ENCODE measurements around the gene DNAH9. TPM values are rescaled to one million over a fixed set of nuclear protein-coding genes. Genes with fewer than 3 reads are reported as not detected.

Gene DNAH9
- total RNA-seq, 4 donors from 2014 or later: 0.41 to 1.9 (median 0.79) TPM; not detected in 1

GRCh38 chr17:11986942-11987329 is 388.7 kb downstream of the DNAH9 start:
- in situ Hi-C loops (cut with MboI; ENCODE audit: low pct_ligation_motif_present in 1 of 4, low pct_unique_long_range_greater_than_20kb in 1 of 4, low sequenced_read_pairs in 3 of 4) (loop anchor here in 1 of 4 donors (25.0 kb wide), 1 partner anchor 100 kb away; no protein-coding TSS in a partner anchor), intact Hi-C loops (cut with DNase I; ENCODE audit: low total_unique reads) (no loop called here)
- Histone ChIP-seq H3K4me3 (no peak overlapping the region), H3K27ac (no peak overlapping the region), H3K36me3 (peaks cover 0 to 15% (median 2%) of the 10 kb centered on the region in 4 donors), H3K9me3 (no peaks in the 10 kb centered on the region), H3K4me1 (peaks cover 0 to 14% (median under 1%) of the 10 kb centered on the region in 4 donors), H3K27me3 (no peaks in the 10 kb centered on the region)
- DNase-seq: no peak
- TF ChIP-seq CTCF (IDR thresholded peaks at IDR 0.05) (peak; percentile 42 to 58 (median 51)), POLR2AphosphoS5 (IDR thresholded peaks at IDR 0.05) (no peak), EP300 (IDR thresholded peaks at IDR 0.05; ENCODE audit: low read depth) (no peak), POLR2A (IDR thresholded peaks at IDR 0.05) (no peak)
- 43 to 55% methylated on average over 5 of the region's 5 CpGs for WGBS, 2 donors (ENCODE audit: low coverage in 1 of 2)

- TF ChIP-seq CTCF (IDR thresholded peaks at IDR 0.05): no peak
- no peak for TF ChIP-seq POLR2A (IDR thresholded peaks at IDR 0.05)
- TF ChIP-seq POLR2AphosphoS5 (IDR thresholded peaks at IDR 0.05): no peak
- TF ChIP-seq EP300 (IDR thresholded peaks at IDR 0.05; ENCODE audit: low read depth): no peak
- 47 to 57% methylated on average over 2 to 7 of the region's 7 CpGs for WGBS, 2 donors (ENCODE audit: low coverage in 1 of 2)
- H3K4me3 ChIP-seq: no peak overlapping the region
- intact Hi-C loops (cut with DNase I; ENCODE audit: low total_unique reads): loop anchor here (10.0 kb wide), 1 partner anchor 1024 kb away; the partner anchor contains the start of gene ELAC2
- no peaks in the 10 kb centered on the region for H3K9me3 ChIP-seq
- in situ Hi-C loops (cut with MboI; ENCODE audit: low pct_ligation_motif_present in 1 of 4, low pct_unique_long_range_greater_than_20kb in 1 of 4, low sequenced_read_pairs in 3 of 4): loop anchor here in 1 of 4 donors (25.0 kb wide), 1 partner anchor 103 kb away; no protein-coding TSS in a partner anchor
- peak overlapping the region in 1 of 4 donors; percentile 39 for H3K27ac ChIP-seq
- peak; percentile 33 for DNase-seq
- H3K27me3 ChIP-seq: no peaks in the 10 kb centered on the region
- H3K4me1 ChIP-seq: peaks cover 0 to 16% (median 2%) of the 10 kb centered on the region in 4 donors
- H3K36me3 ChIP-seq: peaks cover 0 to 9% (median 3%) of the 10 kb centered on the region in 4 donors
Observed at GRCh38 chr17:11990363-11990983, 392.2 kb downstream of the DNAH9 start.

GRCh38 chr17:11991461-11991860 is 393.2 kb downstream of the DNAH9 start:
- in situ Hi-C loops (cut with MboI; ENCODE audit: low pct_ligation_motif_present in 1 of 4, low pct_unique_long_range_greater_than_20kb in 1 of 4, low sequenced_read_pairs in 3 of 4) (loop anchor here in 1 of 4 donors (25.0 kb wide), 1 partner anchor 104 kb away; no protein-coding TSS in a partner anchor), intact Hi-C loops (cut with DNase I; ENCODE audit: low total_unique reads) (loop anchor here (10.0 kb wide), 1 partner anchor 1023 kb away; the partner anchor contains the start of gene ELAC2)
- TF ChIP-seq POLR2A (IDR thresholded peaks at IDR 0.05) (no peak), POLR2AphosphoS5 (IDR thresholded peaks at IDR 0.05) (no peak), CTCF (IDR thresholded peaks at IDR 0.05) (no peak), EP300 (IDR thresholded peaks at IDR 0.05; ENCODE audit: low read depth) (no peak)
- no peak overlapping the region for H3K27ac ChIP-seq
- no peaks in the 10 kb centered on the region for H3K27me3 ChIP-seq
- H3K36me3 ChIP-seq: peaks cover 0 to 9% (median 3%) of the 10 kb centered on the region in 4 donors
- H3K4me3 ChIP-seq: no peak overlapping the region
- no peaks in the 10 kb centered on the region for H3K9me3 ChIP-seq
- no peak for DNase-seq
- 66 to 83% methylated on average over 3 to 4 of the region's 4 CpGs for WGBS, 2 donors (ENCODE audit: low coverage in 1 of 2)
- peaks cover 4 to 26% (median 9%) of the 10 kb centered on the region in 4 donors for H3K4me1 ChIP-seq

GRCh38 chr17:11996722-11997146 is 398.5 kb downstream of the DNAH9 start:
- H3K9me3 ChIP-seq: no peaks in the 10 kb centered on the region
- H3K4me3 ChIP-seq: peak overlapping the region; percentile 46 to 87 (median 83)
- DNase-seq: peak; percentile 55
- H3K4me1 ChIP-seq: peaks cover 4 to 18% (median 13%) of the 10 kb centered on the region in 4 donors
- peaks cover 0 to 5% (median 0%) of the 10 kb centered on the region in 4 donors for H3K36me3 ChIP-seq
- peak overlapping the region; percentile 90 to 98 (median 96) for H3K27ac ChIP-seq
- WGBS, 2 donors (ENCODE audit: low coverage in 1 of 2): 0 to 1% methylated on average over 2 to 14 of the region's 14 CpGs
- in situ Hi-C loops (cut with MboI; ENCODE audit: low pct_ligation_motif_present in 1 of 4, low pct_unique_long_range_greater_than_20kb in 1 of 4, low sequenced_read_pairs in 3 of 4): loop anchor here in 1 of 4 donors (25.0 kb wide), 1 partner anchor 109 kb away; no protein-coding TSS in a partner anchor
- intact Hi-C loops (cut with DNase I; ENCODE audit: low total_unique reads): loop anchor here (10.0 kb wide), 1 partner anchor 1018 kb away; the partner anchor contains the start of gene ELAC2
- H3K27me3 ChIP-seq: no peaks in the 10 kb centered on the region
- TF ChIP-seq POLR2AphosphoS5 (IDR thresholded peaks at IDR 0.05): no peak
- TF ChIP-seq CTCF (IDR thresholded peaks at IDR 0.05): peak in 4 of 5 experiments; percentile 12 to 58 (median 37)
